ENCODE results near the gene TPH2. TPM values are rescaled to one million over a fixed set of nuclear protein-coding genes. Genes with fewer than 3 reads are reported as not detected.

Gene TPH2
- total RNA-seq, 2 experiments from 2014 or later, result not detected

DNA sequence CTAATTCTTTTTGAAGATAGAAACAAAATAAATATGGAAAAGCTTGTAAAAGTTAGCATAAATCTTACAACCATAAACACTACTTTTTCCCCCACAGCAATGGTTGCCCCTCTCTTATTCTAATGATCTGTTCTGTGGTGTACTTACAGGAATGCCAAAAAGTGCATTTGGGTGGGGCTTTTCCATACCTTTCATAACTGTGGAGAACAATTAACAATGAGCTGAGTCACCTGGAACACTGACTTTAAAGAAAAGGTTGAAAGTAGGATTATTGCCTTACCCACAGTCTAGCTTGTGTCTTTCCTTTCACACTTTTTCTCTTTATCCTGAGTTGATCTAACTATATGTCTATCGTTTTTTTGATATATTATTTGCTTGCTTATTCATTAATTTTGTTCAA lies 86.9 kb downstream of the TPH2 start:
- H3K9me3 Mint-ChIP-seq (ENCODE audit: low read depth), result no peaks in the 10 kb centered on the region
- ATAC-seq, result no peak
- no peak for DNase-seq
- no peak overlapping the region for H3K4me3 Mint-ChIP-seq
- no peak overlapping the region for H3K27ac Mint-ChIP-seq
- H3K36me3 Mint-ChIP-seq, result no peaks in the 10 kb centered on the region
- CTCF ChIA-PET, result interaction anchor here (1.0 kb wide), 1 partner anchor 8 kb away, joined by 5 read pairs; no protein-coding TSS in a partner anchor
- H3K4me1 Mint-ChIP-seq, result no peaks in the 10 kb centered on the region
- peaks cover 13% of the 10 kb centered on the region for H3K27me3 Mint-ChIP-seq

DNA sequence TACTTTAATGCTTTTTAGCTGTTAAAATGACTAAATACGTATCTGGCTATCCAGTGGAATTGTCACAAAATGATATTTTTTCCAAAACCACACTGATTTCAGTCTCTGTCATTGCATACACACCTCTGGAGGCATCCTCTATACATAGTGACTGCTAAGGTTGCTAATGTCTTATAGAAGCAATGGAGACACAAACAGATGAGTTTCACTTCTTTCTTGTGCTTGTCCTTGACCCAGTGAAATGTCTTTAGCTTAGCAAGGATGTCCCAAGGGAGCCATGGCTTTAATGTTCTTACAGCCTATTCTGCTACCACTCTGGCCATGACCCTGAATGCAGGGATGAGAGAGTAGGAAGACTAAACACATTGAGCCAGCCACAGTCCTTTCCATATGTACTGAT lies 90.3 kb downstream of the TPH2 start:
- H3K27me3 Mint-ChIP-seq, result peaks cover 20% of the 10 kb centered on the region
- DNase-seq (no peak), ATAC-seq (no peak)
- CTCF ChIA-PET, result no interaction called here
- no peaks in the 10 kb centered on the region for H3K36me3 Mint-ChIP-seq
- no peak overlapping the region for H3K4me3 Mint-ChIP-seq
- H3K9me3 Mint-ChIP-seq (ENCODE audit: low read depth), result no peaks in the 10 kb centered on the region
- no peak overlapping the region for H3K27ac Mint-ChIP-seq
- no peaks in the 10 kb centered on the region for H3K4me1 Mint-ChIP-seq

DNA sequence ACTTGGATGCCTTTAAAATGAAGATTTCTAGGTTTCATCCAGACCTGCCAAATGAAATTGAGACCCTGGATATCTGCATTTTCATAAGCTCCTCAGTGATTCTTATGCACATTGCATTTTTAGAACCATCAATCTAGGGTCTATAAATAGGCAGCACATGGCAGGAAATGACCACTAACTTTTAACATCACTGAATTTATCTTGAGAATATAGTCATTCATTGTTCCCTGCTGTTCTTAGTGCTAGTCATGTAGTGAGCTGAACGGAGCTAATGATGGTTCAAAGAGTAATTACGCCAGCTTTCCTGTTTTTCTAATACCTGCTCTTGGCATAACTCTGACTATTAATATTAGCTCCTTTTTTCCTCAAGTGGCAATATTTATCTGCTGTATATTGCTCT lies 91.6 kb downstream of the TPH2 start:
- Mint-ChIP-seq H3K27me3 (peaks cover 20% of the 10 kb centered on the region), H3K9me3 (ENCODE audit: low read depth) (no peaks in the 10 kb centered on the region), H3K4me3 (no peak overlapping the region), H3K27ac (no peak overlapping the region), H3K4me1 (no peaks in the 10 kb centered on the region), H3K36me3 (no peaks in the 10 kb centered on the region)
- CTCF ChIA-PET, result no interaction called here
- ATAC-seq (no peak), DNase-seq (no peak)

DNA sequence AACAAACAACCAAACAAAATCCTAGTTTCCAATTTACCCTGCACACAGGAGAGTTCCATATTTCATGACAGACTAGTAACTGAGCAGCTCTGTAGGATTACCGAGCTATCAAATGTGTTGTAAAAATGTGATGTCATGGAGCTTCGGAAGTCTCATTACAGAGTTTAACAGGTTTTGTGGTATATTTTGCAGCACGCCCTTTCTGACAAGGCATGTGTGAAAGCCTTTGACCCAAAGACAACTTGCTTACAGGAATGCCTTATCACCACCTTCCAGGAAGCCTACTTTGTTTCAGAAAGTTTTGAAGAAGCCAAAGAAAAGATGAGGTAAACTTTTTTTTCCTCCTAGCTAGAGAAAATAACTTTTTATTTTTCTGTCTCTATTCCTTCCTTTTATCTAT lies 92.4 kb downstream of the TPH2 start:
- H3K4me3 Mint-ChIP-seq, result no peak overlapping the region
- H3K27me3 Mint-ChIP-seq, result peaks cover 18% of the 10 kb centered on the region
- H3K36me3 Mint-ChIP-seq, result no peaks in the 10 kb centered on the region
- ATAC-seq (no peak), DNase-seq (no peak)
- CTCF ChIA-PET, result interaction anchor here (0.9 kb wide), 1 partner anchor 14 kb away, joined by 3 read pairs; no protein-coding TSS in a partner anchor
- no peaks in the 10 kb centered on the region for H3K4me1 Mint-ChIP-seq
- H3K9me3 Mint-ChIP-seq (ENCODE audit: low read depth), result no peaks in the 10 kb centered on the region
- no peak overlapping the region for H3K27ac Mint-ChIP-seq

DNA sequence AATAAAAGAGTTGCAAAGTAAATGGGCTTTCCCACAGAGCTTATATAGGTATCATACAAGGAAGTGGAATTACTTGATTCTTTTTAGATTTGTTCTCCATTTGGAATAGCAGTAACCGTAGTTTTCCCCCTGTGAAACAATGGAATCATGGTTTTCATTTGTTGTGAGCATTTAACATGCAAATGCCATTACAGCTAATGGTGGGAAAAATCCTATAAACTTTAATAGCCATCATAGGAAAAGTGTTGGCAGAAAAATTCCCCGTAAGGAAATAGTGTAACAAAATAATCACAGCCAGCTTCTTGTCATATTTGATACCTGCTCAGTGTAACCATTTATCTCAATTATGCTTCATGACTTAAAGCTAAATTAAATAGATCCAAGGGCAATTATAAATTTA lies 95.3 kb downstream of the TPH2 start:
- Mint-ChIP-seq H3K27ac (no peak overlapping the region), H3K4me3 (no peak overlapping the region), H3K4me1 (no peaks in the 10 kb centered on the region), H3K27me3 (peaks cover 18% of the 10 kb centered on the region), H3K9me3 (ENCODE audit: low read depth) (no peaks in the 10 kb centered on the region), H3K36me3 (no peaks in the 10 kb centered on the region)
- CTCF ChIA-PET, result no interaction called here
- no peak for ATAC-seq
- DNase-seq, result no peak

DNA sequence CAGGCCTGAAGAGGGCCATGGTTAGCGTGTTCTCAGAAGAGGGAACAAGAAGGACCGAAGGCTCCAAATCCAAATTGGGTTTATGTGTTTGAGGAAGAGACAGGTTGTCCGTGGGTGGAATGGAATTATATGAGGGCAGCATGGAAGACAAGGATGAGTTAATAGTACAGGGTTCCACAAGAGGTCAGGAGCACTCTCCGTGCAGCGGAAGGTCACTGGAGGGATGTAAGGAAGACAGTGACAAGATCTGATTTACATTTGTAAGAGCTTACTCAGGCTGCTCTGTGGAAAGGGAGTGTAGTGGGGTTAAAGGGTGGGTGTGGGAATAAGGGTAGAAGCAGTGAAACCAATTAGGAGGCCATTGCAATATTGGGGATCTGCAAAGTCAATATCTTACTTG lies 97.0 kb downstream of the TPH2 start:
- Mint-ChIP-seq H3K27me3 (peaks cover 16% of the 10 kb centered on the region), H3K4me1 (no peaks in the 10 kb centered on the region), H3K4me3 (no peak overlapping the region), H3K9me3 (ENCODE audit: low read depth) (no peaks in the 10 kb centered on the region), H3K36me3 (no peaks in the 10 kb centered on the region), H3K27ac (no peak overlapping the region)
- DNase-seq, result no peak
- ATAC-seq, result no peak
- CTCF ChIA-PET, result no interaction called here

DNA sequence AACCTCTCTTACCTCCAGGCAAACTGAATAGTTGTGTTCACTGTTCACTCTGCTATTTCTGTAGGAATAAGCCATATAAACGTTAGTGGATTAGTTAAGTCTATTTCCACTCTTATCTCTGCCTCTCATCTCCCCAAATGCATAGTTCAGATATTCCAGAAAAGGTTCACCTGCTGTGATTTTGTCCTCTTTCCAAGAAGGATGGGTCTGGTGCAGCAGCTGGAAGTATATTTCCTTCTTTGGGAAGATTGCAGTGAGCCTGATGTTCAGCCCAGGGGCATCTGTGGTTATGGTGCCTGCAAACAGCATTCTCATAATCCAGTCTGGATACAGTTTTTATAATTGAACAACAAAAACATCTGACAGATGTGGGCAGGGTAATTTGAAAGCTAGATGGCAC lies 97.7 kb downstream of the TPH2 start:
- no peak overlapping the region for H3K4me3 Mint-ChIP-seq
- H3K9me3 Mint-ChIP-seq (ENCODE audit: low read depth), result no peaks in the 10 kb centered on the region
- CTCF ChIA-PET, result no interaction called here
- ATAC-seq (no peak), DNase-seq (no peak)
- peaks cover 16% of the 10 kb centered on the region for H3K27me3 Mint-ChIP-seq
- H3K36me3 Mint-ChIP-seq, result no peaks in the 10 kb centered on the region
- no peak overlapping the region for H3K27ac Mint-ChIP-seq
- no peaks in the 10 kb centered on the region for H3K4me1 Mint-ChIP-seq

DNA sequence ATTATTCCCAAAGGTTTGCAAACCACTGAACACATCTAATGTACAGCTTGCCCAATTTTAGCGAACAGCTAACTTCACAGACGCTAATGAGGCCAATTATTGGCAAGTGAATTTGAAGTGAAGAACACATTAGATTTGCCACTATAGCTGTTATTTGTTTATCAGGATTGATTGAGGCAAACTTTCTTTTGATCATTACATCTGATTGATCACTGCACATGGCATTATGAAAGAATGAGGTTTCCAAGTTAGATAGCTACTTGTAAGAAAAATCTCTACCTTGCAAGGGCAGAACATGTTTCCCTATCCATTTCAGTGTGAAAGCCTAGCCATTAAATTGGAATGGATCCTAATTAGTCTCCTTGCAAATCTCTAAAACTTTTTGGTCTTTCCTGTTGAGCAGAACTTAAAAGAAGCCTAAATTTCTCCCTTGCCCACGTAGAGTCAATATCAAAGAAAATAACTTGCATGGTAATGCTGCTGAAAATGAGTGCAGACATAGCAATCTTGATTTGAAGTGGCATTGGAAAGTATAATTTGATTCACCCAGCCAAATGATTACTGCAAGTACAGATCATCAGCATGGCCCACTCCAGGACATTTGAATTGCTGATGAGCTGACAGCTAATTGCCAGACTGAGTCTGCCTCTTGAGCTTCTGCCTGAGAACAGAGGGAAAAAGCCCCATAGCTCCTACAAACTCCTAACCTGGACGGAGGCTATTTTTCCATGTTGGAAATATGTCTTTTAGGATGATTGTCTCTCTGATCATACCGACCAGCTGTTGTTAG lies 98.6 kb downstream of the TPH2 start:
- no peak overlapping the region for H3K4me3 Mint-ChIP-seq
- H3K9me3 Mint-ChIP-seq (ENCODE audit: low read depth), result no peaks in the 10 kb centered on the region
- peaks cover 10% of the 10 kb centered on the region for H3K27me3 Mint-ChIP-seq
- ATAC-seq (no peak), DNase-seq (no peak)
- H3K27ac Mint-ChIP-seq, result no peak overlapping the region
- no peaks in the 10 kb centered on the region for H3K36me3 Mint-ChIP-seq
- CTCF ChIA-PET, result no interaction called here
- H3K4me1 Mint-ChIP-seq, result no peaks in the 10 kb centered on the region

DNA sequence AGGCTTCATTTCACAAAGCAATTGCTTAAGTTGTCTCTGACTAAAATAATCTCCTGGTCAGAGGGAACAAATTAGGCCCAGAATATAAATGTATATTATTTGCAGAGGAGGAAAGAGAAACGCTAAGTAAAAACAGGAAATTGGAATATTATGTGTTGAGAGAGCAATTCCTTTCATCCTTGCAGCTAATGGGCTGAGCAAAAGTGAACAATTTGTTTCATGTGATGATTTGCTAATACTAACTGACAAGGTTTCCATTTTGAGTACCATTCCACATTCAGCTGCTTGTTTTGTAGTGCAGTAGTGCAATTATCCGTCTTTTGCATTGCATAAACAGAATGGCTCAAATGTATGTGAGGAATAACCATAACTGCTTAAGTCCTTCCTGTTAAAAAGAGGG lies 103.2 kb downstream of the TPH2 start:
- DNase-seq (no peak), ATAC-seq (no peak)
- CTCF ChIA-PET, result no interaction called here
- H3K27me3 Mint-ChIP-seq, result no peaks in the 10 kb centered on the region
- no peaks in the 10 kb centered on the region for H3K9me3 Mint-ChIP-seq (ENCODE audit: low read depth)
- H3K36me3 Mint-ChIP-seq, result no peaks in the 10 kb centered on the region
- H3K4me3 Mint-ChIP-seq, result no peak overlapping the region
- H3K4me1 Mint-ChIP-seq, result no peaks in the 10 kb centered on the region
- no peak overlapping the region for H3K27ac Mint-ChIP-seq

DNA sequence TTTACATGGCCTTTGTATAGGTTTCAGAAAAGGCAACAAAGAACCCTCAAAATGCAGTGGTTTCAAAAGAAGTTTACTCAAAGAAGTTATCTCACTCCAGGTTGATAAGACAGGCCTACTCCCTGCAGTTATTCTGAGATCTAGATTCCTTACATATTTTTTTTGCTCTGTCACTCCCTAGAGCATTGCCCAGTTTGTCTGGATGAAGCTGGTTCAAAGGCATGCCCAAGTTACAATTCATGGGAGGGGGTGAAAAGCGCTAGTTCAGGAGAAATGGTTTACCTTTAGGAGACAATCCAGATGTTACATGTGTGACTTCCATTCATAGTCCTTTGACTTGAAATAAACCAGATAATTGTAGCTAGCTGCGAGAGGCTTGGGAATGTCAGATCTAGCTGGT lies 115.0 kb downstream of the TPH2 start:
- DNase-seq (no peak), ATAC-seq (no peak)
- no peak overlapping the region for H3K27ac Mint-ChIP-seq
- no peaks in the 10 kb centered on the region for H3K9me3 Mint-ChIP-seq (ENCODE audit: low read depth)
- CTCF ChIA-PET, result no interaction called here
- no peak overlapping the region for H3K4me3 Mint-ChIP-seq
- no peaks in the 10 kb centered on the region for H3K27me3 Mint-ChIP-seq
- no peaks in the 10 kb centered on the region for H3K36me3 Mint-ChIP-seq
- H3K4me1 Mint-ChIP-seq, result no peaks in the 10 kb centered on the region

DNA sequence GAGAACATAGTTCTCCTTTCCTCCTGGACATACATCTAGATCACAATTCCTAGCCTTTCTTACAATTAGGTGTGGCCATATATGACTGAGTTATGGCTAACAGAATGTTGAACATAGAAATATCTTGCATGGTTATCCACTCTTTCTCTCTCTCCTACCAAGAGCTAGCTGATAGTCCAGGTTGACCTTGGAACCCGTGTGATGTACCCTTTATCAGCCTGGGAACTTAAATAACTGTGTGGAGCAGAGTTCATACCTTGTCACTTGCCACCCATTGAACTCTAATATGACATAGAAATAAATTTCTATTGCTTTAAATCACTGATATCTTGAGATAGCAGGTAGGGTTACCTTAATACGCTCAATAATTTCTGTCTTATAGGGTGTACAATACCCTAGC lies 115.9 kb downstream of the TPH2 start:
- Mint-ChIP-seq H3K9me3 (ENCODE audit: low read depth) (no peaks in the 10 kb centered on the region), H3K27ac (no peak overlapping the region), H3K4me3 (no peak overlapping the region), H3K27me3 (no peaks in the 10 kb centered on the region), H3K4me1 (no peaks in the 10 kb centered on the region), H3K36me3 (no peaks in the 10 kb centered on the region)
- no peak for ATAC-seq
- no peak for DNase-seq
- CTCF ChIA-PET, result no interaction called here

DNA sequence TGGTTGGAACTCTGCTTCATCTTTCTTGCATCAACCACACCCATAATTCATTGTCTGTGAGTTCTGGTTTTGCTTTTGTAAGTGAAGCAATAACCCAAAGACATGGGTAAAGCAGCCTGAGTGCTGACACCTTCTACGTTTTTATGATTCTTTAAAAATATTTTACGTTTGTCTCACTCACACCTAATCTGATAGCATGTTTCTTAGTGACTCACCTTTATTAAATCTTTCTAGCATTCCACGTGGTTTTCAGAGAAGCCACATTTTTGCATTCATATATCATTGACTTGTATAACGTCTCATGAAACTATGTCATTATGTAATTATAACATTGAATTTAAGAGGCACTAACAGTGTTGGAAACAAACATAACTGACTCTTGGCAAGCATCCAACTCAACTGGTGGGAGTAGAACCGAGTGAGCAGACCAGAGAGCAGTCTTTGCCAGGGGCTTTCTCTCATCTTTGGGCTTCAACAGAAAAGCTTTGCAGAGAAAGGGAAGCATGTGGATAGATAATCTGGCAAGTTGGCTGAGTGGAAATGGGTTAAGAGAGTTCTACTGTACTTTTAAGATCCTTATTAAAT lies 118.8 kb downstream of the TPH2 start:
- Mint-ChIP-seq H3K36me3 (no peaks in the 10 kb centered on the region), H3K27ac (no peak overlapping the region), H3K27me3 (no peaks in the 10 kb centered on the region), H3K4me3 (no peak overlapping the region), H3K4me1 (no peaks in the 10 kb centered on the region), H3K9me3 (ENCODE audit: low read depth) (no peaks in the 10 kb centered on the region)
- ATAC-seq, result no peak
- CTCF ChIA-PET, result no interaction called here
- DNase-seq, result no peak

DNA sequence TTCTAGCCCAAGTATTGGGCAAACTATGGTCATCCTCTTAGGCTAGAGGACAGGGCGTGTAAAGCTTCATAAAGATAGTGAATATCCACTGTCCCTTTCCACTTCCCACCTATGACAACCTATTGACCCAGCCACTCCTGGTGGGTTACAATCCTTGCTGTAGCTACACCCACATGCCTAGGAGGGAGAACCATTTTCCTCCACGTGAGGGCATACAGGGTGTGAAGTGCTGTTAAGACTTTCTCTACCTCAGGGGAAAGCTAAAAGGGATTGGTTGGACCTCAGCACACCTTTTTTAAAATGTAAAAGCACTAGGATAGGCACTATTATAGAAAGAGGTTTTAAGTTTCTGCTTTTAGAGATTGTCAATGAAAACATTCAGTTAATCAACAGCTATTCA lies 124.4 kb downstream of the TPH2 start:
- H3K27me3 Mint-ChIP-seq, result no peaks in the 10 kb centered on the region
- H3K27ac Mint-ChIP-seq, result no peak overlapping the region
- CTCF ChIA-PET, result no interaction called here

DNA sequence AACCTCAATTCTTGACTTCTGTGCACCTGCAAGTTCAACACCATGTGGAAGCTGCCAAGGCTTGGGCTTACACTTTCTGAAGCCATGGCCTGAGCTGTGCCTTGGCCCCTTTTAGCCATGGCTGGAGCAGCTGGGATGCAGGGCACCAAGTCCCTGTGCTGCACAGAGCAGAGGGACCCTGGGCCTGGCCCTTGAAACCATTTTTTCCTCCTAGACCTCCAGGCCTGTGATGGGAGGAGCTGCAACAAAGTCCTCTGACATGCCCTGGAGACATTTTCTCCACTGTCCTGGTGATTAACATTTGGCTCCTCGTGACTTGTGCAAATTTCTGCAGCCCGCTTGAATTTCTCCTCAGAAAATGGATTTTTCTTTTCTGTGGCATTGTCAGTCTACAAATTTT lies 132.4 kb downstream of the TPH2 start:
- Mint-ChIP-seq H3K4me3 (no peak overlapping the region), H3K36me3 (no peaks in the 10 kb centered on the region), H3K4me1 (no peaks in the 10 kb centered on the region), H3K27me3 (no peaks in the 10 kb centered on the region), H3K9me3 (ENCODE audit: low read depth) (peaks cover 8% of the 10 kb centered on the region), H3K27ac (no peak overlapping the region)
- ATAC-seq (no peak), DNase-seq (no peak)
- CTCF ChIA-PET, result no interaction called here

More for the DNA sequence above, 124.4 kb downstream of the TPH2 start:
- no peak overlapping the region for H3K4me3 Mint-ChIP-seq
- H3K4me1 Mint-ChIP-seq, result no peaks in the 10 kb centered on the region
- H3K9me3 Mint-ChIP-seq (ENCODE audit: low read depth), result no peaks in the 10 kb centered on the region
- DNase-seq (no peak), ATAC-seq (no peak)
- H3K36me3 Mint-ChIP-seq, result no peaks in the 10 kb centered on the region

All from activated CD8-positive, alpha-beta memory T cell treated with anti-CD3 and anti-CD28 coated beads, Interleukin-2, amount 10 ng/mL, durations not matched to agents 7 days and 5 days (primary cell).